IMR-90 (cell line): ENCODE results near the gene FAM162B. TPM values are rescaled to one million over a fixed set of nuclear protein-coding genes. Genes with fewer than 3 reads are reported as not detected.

Experiments
- ATAC-seq: fragments of 200-7000 bp; cut with Tn5 transposase; 2 replicates; pipeline ENCODE4 v1.9.1; 2020; ENCODE audit warnings: low read depth, mild to moderate bottlenecking, moderate library complexity
- BruUV-seq: library from RNA; stranded (reverse); fragments of 400-500 nt; replicated peaks from 2 replicates; lab custom pipeline; 2021; lab: Mats Ljungman, UMichigan
- CTCF ChIA-PET: fragments of 300-600 bp; formaldehyde crosslinking; extraction: SDS; loops from one replicate; lab custom pipeline; 2021; ENCODE audit warnings: antibody characterized with exemption; lab: Yijun Ruan, JAX
- POLR2A ChIA-PET: fragments of 300-600 bp; sonication (Branson Sonifier 250); formaldehyde crosslinking; loops from one replicate; lab custom pipeline; 2022; ENCODE audit warnings: antibody characterized with exemption; ENCODE audit not compliant: unreplicated experiment; lab: Charles Lee
- DNase-seq: peaks from one replicate; pipeline ENCODE4 v3.0.0; 2013
- H2AFZ ChIP-seq: replicated peaks from 2 replicates; pipeline ENCODE3; 2013; ENCODE audit warnings: low read length, mild to moderate bottlenecking; ENCODE audit not compliant: poor library complexity
- H2AK5ac ChIP-seq: 2 replicates; pipeline ENCODE4 v1.6.1; 2013; ENCODE audit warnings: low read depth, low read length, inconsistent platforms
- H2AK9ac ChIP-seq: replicated peaks from 2 replicates; pipeline ENCODE3; 2013; ENCODE audit warnings: mild to moderate bottlenecking, low read depth, low read length, moderate library complexity; ENCODE audit not compliant: poor library complexity
- H2BK120ac ChIP-seq: 2 replicates; pipeline ENCODE4 v1.6.1; 2013; ENCODE audit warnings: low read depth, low read length, inconsistent platforms
- H2BK15ac ChIP-seq: 3 replicates; pipeline ENCODE4 v1.6.1; 2013; ENCODE audit warnings: low read depth, low read length, inconsistent platforms
- H2BK20ac ChIP-seq: 2 replicates; pipeline ENCODE4 v1.6.1; 2013; ENCODE audit warnings: low read depth, mild to moderate bottlenecking, inconsistent platforms, low read length, moderate library complexity
- H2BK5ac ChIP-seq: 2 replicates; pipeline ENCODE4 v1.6.1; 2013; ENCODE audit warnings: mild to moderate bottlenecking, low read depth, low read length, inconsistent platforms; ENCODE audit not compliant: poor library complexity, severe bottlenecking
- H3K14ac ChIP-seq: replicated peaks from 2 replicates; pipeline ENCODE4 v1.6.1; 2013; ENCODE audit warnings: low read depth, low read length, inconsistent platforms
- H3K18ac ChIP-seq: 2 replicates; pipeline ENCODE4 v1.6.1; 2013; ENCODE audit warnings: low read depth, low read length, control low read depth
- H3K23ac ChIP-seq: 2 replicates; pipeline ENCODE4 v1.6.1; 2013; ENCODE audit warnings: low read depth, low read length, inconsistent platforms
- H3K27ac ChIP-seq: 2 replicates; pipeline ENCODE4 v1.5.1; 2013; ENCODE audit warnings: mild to moderate bottlenecking, control low read depth, low read length; ENCODE audit not compliant: insufficient read depth
- H3K27me3 ChIP-seq: 2 replicates; pipeline ENCODE4 v1.6.1; 2013; ENCODE audit warnings: low read length; ENCODE audit not compliant: control insufficient read depth, insufficient read depth
- H3K36me3 ChIP-seq: 2 replicates; pipeline ENCODE4 v1.6.1; 2013; ENCODE audit warnings: low read length, mixed read lengths; ENCODE audit not compliant: control insufficient read depth, insufficient read depth
- H3K4ac ChIP-seq: 2 replicates; pipeline ENCODE4 v1.6.1; 2013; ENCODE audit warnings: low read depth, low read length, inconsistent platforms
- H3K4me1 ChIP-seq: 2 replicates; pipeline ENCODE4 v1.6.1; 2013; ENCODE audit warnings: low read length, mixed read lengths; ENCODE audit not compliant: control insufficient read depth, insufficient read depth
- H3K4me2 ChIP-seq: 2 replicates; pipeline ENCODE4 v1.6.1; 2013; ENCODE audit warnings: low read depth, mild to moderate bottlenecking, control low read depth, low read length, moderate library complexity
- H3K4me3 ChIP-seq: 2 replicates; pipeline ENCODE4 v1.5.1; 2013; ENCODE audit warnings: low read depth, mild to moderate bottlenecking, control low read depth, low read length, moderate library complexity; ENCODE audit not compliant: insufficient read depth
- H3K56ac ChIP-seq: 2 replicates; pipeline ENCODE4 v1.6.1; 2013; ENCODE audit warnings: low read length, inconsistent platforms; ENCODE audit not compliant: insufficient read depth; ENCODE audit errors: extremely low read depth
- H3K79me1 ChIP-seq, 2 experiments: 2 replicates each; pipeline ENCODE4 v1.6.1; 2013; ENCODE audit warnings: low read length in 2 of 2, inconsistent platforms in 1 of 2, low read depth in 1 of 2
- H3K9ac ChIP-seq: 2 replicates; pipeline ENCODE4 v1.6.1; 2013; ENCODE audit warnings: low read depth, low read length, control low read depth
- H3K9me1 ChIP-seq: 2 replicates; pipeline ENCODE4 v1.6.1; 2013; ENCODE audit warnings: low read length, inconsistent platforms; ENCODE audit not compliant: insufficient read depth
- H3K9me3 ChIP-seq: 2 replicates; pipeline ENCODE4 v1.6.1; 2013; ENCODE audit warnings: low read length; ENCODE audit not compliant: control insufficient read depth, insufficient read depth
- H4K20me1 ChIP-seq: 2 replicates; pipeline ENCODE4 v1.6.1; 2013; ENCODE audit warnings: low read length, inconsistent platforms; ENCODE audit not compliant: insufficient read depth
- H4K5ac ChIP-seq: 2 replicates; pipeline ENCODE4 v1.6.1; 2013; ENCODE audit warnings: mild to moderate bottlenecking, low read depth, low read length, control low read depth
- H4K8ac ChIP-seq, 2 experiments: 2 replicates each; pipeline ENCODE4 v1.6.1; 2013; ENCODE audit warnings: low read depth in 2 of 2, low read length in 2 of 2, control low read depth in 1 of 2, inconsistent platforms in 1 of 2
- H4K91ac ChIP-seq: 2 replicates; pipeline ENCODE4 v1.6.1; 2013; ENCODE audit warnings: low read depth, low read length, inconsistent platforms; ENCODE audit not compliant: insufficient read depth
- CEBPB ChIP-seq: IDR thresholded peaks from 2 replicates; pipeline ENCODE4 v1.6.1; 2012; ENCODE audit warnings: low read depth, low read length, improper control_type of control experiment
- RFX5 ChIP-seq: IDR thresholded peaks from 2 replicates; pipeline ENCODE4 v1.8.0; 2012; ENCODE audit warnings: low read depth, mild to moderate bottlenecking, low read length, moderate library complexity
- WGBS, 2 experiments: methylation state at CpG; one replicate each; pipeline versions ENCODE4 v1.1.5 to v1.1.7; 2013; ENCODE audit warnings: missing lambda C conversion rate in 2 of 2; ENCODE audit not compliant: insufficient read length in 1 of 2; ENCODE audit errors: extremely low coverage in 2 of 2; 5-methylcytosine and 5-hydroxymethylcytosine counted together
- dilution Hi-C: fragments of 300-500 bp; cut with HindIII; formaldehyde crosslinking; loops from one replicate; pipeline ENCODE4 v1.14.3; 2018; ENCODE audit warnings: low sequenced_read_pairs; ENCODE audit not compliant: unreplicated experiment
- in situ Hi-C: fragments of 300-500 bp; cut with MboI; formaldehyde crosslinking; loops from 3 replicates; pipeline ENCODE4 v1.14.3; 2019; ENCODE audit warnings: low sequenced_read_pairs, inconsistent platforms, mixed read lengths
- intact Hi-C: fragments of 100-400 bp; cut with micrococcal nuclease; formaldehyde crosslinking; loops from 2 replicates; pipeline ENCODE4 v1.10.0; 2022
- polyA plus RNA-seq, 3 experiments: library from polyadenylated mRNA; depleted of rRNA; stranded (reverse); fragments of >200 nt; gene quantifications; 2 replicates each; pipeline ENCODE4 v1.2.3, GENCODE V29; 2012; ENCODE audit warnings: low replicate concordance in 1 of 3
- total RNA-seq: library from RNA; depleted of rRNA; stranded (reverse); fragments of >200 nt; gene quantifications from 2 replicates; pipeline ENCODE4 v1.2.3, GENCODE V29; 2012

FAM162B gene
- total and polyA plus RNA-seq, 2 of the 4 experiments (the other 2 are of a cell fraction): 2.9 to 3.2 TPM

DNA sequence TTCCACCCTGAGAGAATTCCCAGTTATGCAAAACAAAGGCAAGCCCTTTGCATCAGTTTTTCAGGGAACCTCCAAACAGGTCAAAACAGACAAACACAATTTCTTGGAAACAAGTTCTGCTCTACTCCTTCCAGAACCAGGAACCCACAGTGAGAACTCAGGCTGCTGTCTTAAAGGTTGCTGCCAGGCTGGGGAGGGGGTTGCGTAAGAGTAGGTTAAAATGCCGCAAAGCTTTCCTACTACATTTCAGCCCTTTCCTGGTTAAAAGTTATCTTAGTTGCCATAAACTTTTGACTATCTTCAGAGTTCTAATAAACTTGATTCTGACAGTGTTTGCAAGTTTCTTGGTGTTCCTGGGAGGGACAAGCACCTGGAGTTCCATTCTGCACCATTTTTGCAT, 50.8 kb downstream of the FAM162B start:
- peaks cover 17% of the 10 kb centered on the region for H3K36me3 ChIP-seq
- no peak overlapping the region for H2AK5ac ChIP-seq
- peak; percentile 72 for TF ChIP-seq CEBPB
- no peak for TF ChIP-seq RFX5
- no peak overlapping the region for H2BK120ac ChIP-seq
- POLR2A ChIA-PET: no interaction called here
- no peak overlapping the region for H3K23ac ChIP-seq
- BruUV-seq: no TSS peak
- no peak overlapping the region for H4K91ac ChIP-seq
- H3K4me3 ChIP-seq: no peak overlapping the region
- no peak for DNase-seq
- H3K18ac ChIP-seq: no peak overlapping the region
- no peaks in the 10 kb centered on the region for H3K4me1 ChIP-seq
- H3K27me3 ChIP-seq: no peaks in the 10 kb centered on the region
- H4K5ac ChIP-seq: no peak overlapping the region
- intact Hi-C loops (no loop called here), in situ Hi-C loops (no loop called here), dilution Hi-C loops (no loop called here)
- no peak overlapping the region for H3K14ac ChIP-seq
- no peaks in the 10 kb centered on the region for H3K9me3 ChIP-seq
- no peak overlapping the region for H3K27ac ChIP-seq
- H2AK9ac ChIP-seq: no peak overlapping the region
- H3K9ac ChIP-seq: no peak overlapping the region
- H3K79me1 ChIP-seq: no peaks in the 10 kb centered on the region; a peak in 2 of 4 replicates
- no peak overlapping the region for H4K8ac ChIP-seq
- no peak for ATAC-seq
- no peak overlapping the region for H2BK15ac ChIP-seq
- H4K20me1 ChIP-seq: no peaks in the 10 kb centered on the region; the same call in 1 of the 2 replicates
- no peak overlapping the region for H2AFZ ChIP-seq
- CTCF ChIA-PET: no interaction called here
- no peak overlapping the region for H2BK5ac ChIP-seq
- no peak overlapping the region for H3K56ac ChIP-seq
- H2BK20ac ChIP-seq: no peak overlapping the region
- no CpG with 5 or more reads among the region's 2 CpGs for WGBS, 2 experiments
- H3K9me1 ChIP-seq: no peaks in the 10 kb centered on the region; the same call in 1 of the 2 replicates
- H3K4me2 ChIP-seq: no peak overlapping the region
- no peak overlapping the region for H3K4ac ChIP-seq
